ENCODE data around the gene FAS. TPM values are rescaled to one million over a fixed set of nuclear protein-coding genes. Genes with fewer than 3 reads are reported as not detected.

FAS gene
- total RNA-seq, 5 donors from 2014 or later (not counting 1 experiment from before 2014, with no cell fraction given): 18.4 to 32.6 (median 28.0) TPM

DNA sequence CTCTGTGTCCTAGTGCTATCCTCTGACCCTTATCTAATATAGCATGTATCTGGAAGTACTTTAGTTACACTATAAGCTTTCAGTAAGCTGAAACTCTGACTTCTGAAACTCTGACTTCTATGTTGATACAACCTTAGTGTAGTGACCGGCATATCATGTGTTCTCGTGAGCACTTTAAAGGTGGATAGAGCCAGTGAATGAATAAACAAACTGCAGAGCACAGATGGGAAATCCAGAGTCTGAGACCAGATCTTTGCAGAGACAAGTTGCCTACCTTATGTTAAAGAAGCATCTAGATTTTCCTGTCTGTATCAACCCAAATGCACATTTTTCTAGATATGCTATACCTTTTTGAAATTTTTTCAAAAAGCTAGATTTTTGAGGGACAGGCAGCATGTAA, 41.5 kb upstream of the FAS start:
- DNase-seq (no peak), ATAC-seq (replicated peaks in 1 of 4) (no peak)
- H3K4me1 Mint-ChIP-seq: peaks cover 0 to 12% (median 7%) of the 10 kb centered on the region in 3 donors
- H3K4me3 Mint-ChIP-seq: no peak overlapping the region
- H3K9me3 Mint-ChIP-seq: no peaks in the 10 kb centered on the region
- CTCF ChIA-PET: interaction anchor here (1.0 to 1.1 kb wide), 3 partner anchors 14 to 81 kb away, joined by 3 read pairs; no protein-coding TSS in a partner anchor
- H3K27ac ChIP-seq (ENCODE audit: low read length): no peak overlapping the region
- H3K9me3 ChIP-seq: no peaks in the 10 kb centered on the region
- peaks cover 21% of the 10 kb centered on the region for H3K36me3 Mint-ChIP-seq
- POLR2A ChIA-PET: no interaction called here
- 92% methylated on average over 2 of the region's 2 CpGs for WGBS (ENCODE audit: insufficient coverage)
- no peaks in the 10 kb centered on the region for H3K27me3 ChIP-seq (replicated peaks in 1 of 2; ENCODE audit: control insufficient read depth in 2 of 2, extremely low read depth in 1 of 2, insufficient read depth in 2 of 2, low read length in 1 of 2)
- no peaks in the 10 kb centered on the region for H3K27me3 Mint-ChIP-seq
- H3K36me3 ChIP-seq (ENCODE audit: control insufficient read depth in 2 of 2, extremely low read depth in 1 of 2, insufficient read depth in 1 of 2, low read length in 1 of 2): no peaks in the 10 kb centered on the region
- no peak overlapping the region for H3K4me3 ChIP-seq (ENCODE audit: control insufficient read depth in 1 of 2, extremely low read depth in 1 of 2, low read length in 1 of 2)
- peaks cover 0 to 3% of the 10 kb centered on the region in 2 experiments for H3K4me1 ChIP-seq (ENCODE audit: control insufficient read depth in 1 of 2, extremely low read depth in 1 of 2, insufficient read depth in 2 of 2, low read length in 2 of 2)
- no peak overlapping the region for H3K27ac Mint-ChIP-seq

GRCh38 chr10:88949912-88950837, 40.4 kb upstream of the FAS start:
- WGBS (ENCODE audit: insufficient coverage): 90% methylated on average over 1 of the region's 3 CpGs
- H3K36me3 Mint-ChIP-seq: peaks cover 15% of the 10 kb centered on the region
- POLR2A ChIA-PET: no interaction called here
- H3K27ac ChIP-seq (ENCODE audit: low read length): no peak overlapping the region
- H3K27ac Mint-ChIP-seq: no peak overlapping the region
- H3K4me3 ChIP-seq (ENCODE audit: control insufficient read depth in 1 of 2, extremely low read depth in 1 of 2, low read length in 1 of 2): no peak overlapping the region
- peaks cover 0 to 3% (median 0%) of the 10 kb centered on the region in 3 donors for H3K4me1 Mint-ChIP-seq
- CTCF ChIA-PET: interaction anchor here in 1 of 2 donors (0.9 to 1.1 kb wide), 2 partner anchors 13 to 16 kb away, joined by 3 read pairs; no protein-coding TSS in a partner anchor
- H3K27me3 Mint-ChIP-seq: no peaks in the 10 kb centered on the region
- H3K36me3 ChIP-seq (ENCODE audit: control insufficient read depth in 2 of 2, extremely low read depth in 1 of 2, insufficient read depth in 1 of 2, low read length in 1 of 2): no peaks in the 10 kb centered on the region
- no peak for DNase-seq
- H3K4me3 Mint-ChIP-seq: no peak overlapping the region
- no peak for ATAC-seq (replicated peaks in 1 of 4)
- H3K9me3 ChIP-seq: no peaks in the 10 kb centered on the region
- no peaks in the 10 kb centered on the region for H3K9me3 Mint-ChIP-seq
- no peaks in the 10 kb centered on the region for H3K4me1 ChIP-seq (ENCODE audit: control insufficient read depth in 1 of 2, extremely low read depth in 1 of 2, insufficient read depth in 2 of 2, low read length in 2 of 2)
- no peaks in the 10 kb centered on the region for H3K27me3 ChIP-seq (replicated peaks in 1 of 2; ENCODE audit: control insufficient read depth in 2 of 2, extremely low read depth in 1 of 2, insufficient read depth in 2 of 2, low read length in 1 of 2)

- H3K27ac Mint-ChIP-seq: no peak within 1 kb of the TSS
- Histone ChIP-seq H3K27ac (ENCODE audit: low read length) (no peak within 1 kb of the TSS), H3K27me3 (replicated peaks in 1 of 2; ENCODE audit: control insufficient read depth in 2 of 2, extremely low read depth in 1 of 2, insufficient read depth in 2 of 2, low read length in 1 of 2) (no peaks in the 10 kb centered on the region), H3K36me3 (ENCODE audit: control insufficient read depth in 2 of 2, extremely low read depth in 1 of 2, insufficient read depth in 1 of 2, low read length in 1 of 2) (no peaks in the 10 kb centered on the region), H3K9me3 (no peaks in the 10 kb centered on the region), H3K4me1 (ENCODE audit: control insufficient read depth in 1 of 2, extremely low read depth in 1 of 2, insufficient read depth in 2 of 2, low read length in 2 of 2) (no peaks in the 10 kb centered on the region), H3K4me3 (ENCODE audit: control insufficient read depth in 1 of 2, extremely low read depth in 1 of 2, low read length in 1 of 2) (no peak within 1 kb of the TSS)
- ChIA-PET CTCF (no interaction called here), POLR2A (no interaction called here)
- H3K4me3 Mint-ChIP-seq: no peak within 1 kb of the TSS
- no peak for DNase-seq
- H3K9me3 Mint-ChIP-seq: no peaks in the 10 kb centered on the region
- H3K4me1 Mint-ChIP-seq: no peaks in the 10 kb centered on the region
- no peak for ATAC-seq (replicated peaks in 1 of 4)
- peaks cover 7% of the 10 kb centered on the region for H3K36me3 Mint-ChIP-seq
- 92% methylated on average over 6 of the region's 8 CpGs for WGBS (ENCODE audit: insufficient coverage)
- no peaks in the 10 kb centered on the region for H3K27me3 Mint-ChIP-seq
Observed at GRCh38 chr10:88952647-88953111, 37.9 kb upstream of the FAS start, which contains the start of gene ACTA2. Gene ACTA2, minus strand, starts transcription at chr10:88952773. Its CDS starts 3,843 bp downstream, at chr10:88948930.

GRCh38 chr10:88953662-88954061, 36.9 kb upstream of the FAS start:
- H3K4me3 Mint-ChIP-seq: no peak overlapping the region
- H3K27ac ChIP-seq (ENCODE audit: low read length): no peak overlapping the region
- DNase-seq (no peak), ATAC-seq (replicated peaks in 1 of 4) (no peak)
- no peaks in the 10 kb centered on the region for H3K4me1 Mint-ChIP-seq
- peaks cover 7% of the 10 kb centered on the region for H3K36me3 Mint-ChIP-seq
- POLR2A ChIA-PET: no interaction called here
- no peaks in the 10 kb centered on the region for H3K9me3 Mint-ChIP-seq
- no peaks in the 10 kb centered on the region for H3K9me3 ChIP-seq
- CTCF ChIA-PET: interaction anchor here (0.7 to 1.7 kb wide), 3 partner anchors 11 to 21 kb away, joined by 3 to 6 read pairs (median 3); no protein-coding TSS in a partner anchor
- no peaks in the 10 kb centered on the region for H3K4me1 ChIP-seq (ENCODE audit: control insufficient read depth in 1 of 2, extremely low read depth in 1 of 2, insufficient read depth in 2 of 2, low read length in 2 of 2)
- H3K27me3 ChIP-seq (replicated peaks in 1 of 2; ENCODE audit: control insufficient read depth in 2 of 2, extremely low read depth in 1 of 2, insufficient read depth in 2 of 2, low read length in 1 of 2): no peaks in the 10 kb centered on the region
- no peaks in the 10 kb centered on the region for H3K36me3 ChIP-seq (ENCODE audit: control insufficient read depth in 2 of 2, extremely low read depth in 1 of 2, insufficient read depth in 1 of 2, low read length in 1 of 2)
- no peak overlapping the region for H3K27ac Mint-ChIP-seq
- no peak overlapping the region for H3K4me3 ChIP-seq (ENCODE audit: control insufficient read depth in 1 of 2, extremely low read depth in 1 of 2, low read length in 1 of 2)
- WGBS (ENCODE audit: insufficient coverage): no CpG with 5 or more reads among the region's 5 CpGs
- H3K27me3 Mint-ChIP-seq: no peaks in the 10 kb centered on the region

- H3K27me3 Mint-ChIP-seq: no peaks in the 10 kb centered on the region
- Histone ChIP-seq H3K27ac (ENCODE audit: low read length) (no peak overlapping the region), H3K9me3 (no peaks in the 10 kb centered on the region), H3K4me1 (ENCODE audit: control insufficient read depth in 1 of 2, extremely low read depth in 1 of 2, insufficient read depth in 2 of 2, low read length in 2 of 2) (no peaks in the 10 kb centered on the region), H3K27me3 (replicated peaks in 1 of 2; ENCODE audit: control insufficient read depth in 2 of 2, extremely low read depth in 1 of 2, insufficient read depth in 2 of 2, low read length in 1 of 2) (no peaks in the 10 kb centered on the region), H3K4me3 (ENCODE audit: control insufficient read depth in 1 of 2, extremely low read depth in 1 of 2, low read length in 1 of 2) (no peak overlapping the region), H3K36me3 (ENCODE audit: control insufficient read depth in 2 of 2, extremely low read depth in 1 of 2, insufficient read depth in 1 of 2, low read length in 1 of 2) (no peaks in the 10 kb centered on the region)
- DNase-seq (no peak), ATAC-seq (replicated peaks in 1 of 4) (no peak)
- peaks cover 7% of the 10 kb centered on the region for H3K36me3 Mint-ChIP-seq
- ChIA-PET CTCF (interaction anchor here (0.6 to 1.7 kb wide), 4 partner anchors 9 to 22 kb away, joined by 3 to 6 read pairs (median 3); no protein-coding TSS in a partner anchor), POLR2A (no interaction called here)
- H3K9me3 Mint-ChIP-seq: no peaks in the 10 kb centered on the region
- H3K27ac Mint-ChIP-seq: no peak overlapping the region
- H3K4me1 Mint-ChIP-seq: no peaks in the 10 kb centered on the region
- no CpG with 5 or more reads among the region's 4 CpGs for WGBS (ENCODE audit: insufficient coverage)
- H3K4me3 Mint-ChIP-seq: no peak overlapping the region
Observed at GRCh38 chr10:88954458-88955083, 36.0 kb upstream of the FAS start.

- H3K27ac Mint-ChIP-seq: no peak overlapping the region
- no peak for DNase-seq
- H3K27me3 Mint-ChIP-seq: no peaks in the 10 kb centered on the region
- peaks cover 3% of the 10 kb centered on the region for H3K36me3 Mint-ChIP-seq
- H3K4me3 Mint-ChIP-seq: no peak overlapping the region
- peaks cover 16 to 22% (median 18%) of the 10 kb centered on the region in 3 donors for H3K4me1 Mint-ChIP-seq
- ChIA-PET POLR2A (no interaction called here), CTCF (interaction anchor here (0.7 to 1.2 kb wide), 4 partner anchors 19 to 25 kb away, joined by 3 to 9 read pairs (median 4); no protein-coding TSS in a partner anchor)
- no peaks in the 10 kb centered on the region for H3K27me3 ChIP-seq (replicated peaks in 1 of 2; ENCODE audit: control insufficient read depth in 2 of 2, extremely low read depth in 1 of 2, insufficient read depth in 2 of 2, low read length in 1 of 2)
- no peaks in the 10 kb centered on the region for H3K9me3 Mint-ChIP-seq
- H3K27ac ChIP-seq (ENCODE audit: low read length): no peak overlapping the region
- H3K9me3 ChIP-seq: no peaks in the 10 kb centered on the region
- no peak for ATAC-seq (replicated peaks in 1 of 4)
- H3K4me1 ChIP-seq (ENCODE audit: control insufficient read depth in 1 of 2, extremely low read depth in 1 of 2, insufficient read depth in 2 of 2, low read length in 2 of 2): peaks cover 3 to 10% of the 10 kb centered on the region in 2 experiments
- no peaks in the 10 kb centered on the region for H3K36me3 ChIP-seq (ENCODE audit: control insufficient read depth in 2 of 2, extremely low read depth in 1 of 2, insufficient read depth in 1 of 2, low read length in 1 of 2)
- 100% methylated on average over 1 of the region's 1 CpG for WGBS (ENCODE audit: insufficient coverage)
- no peak overlapping the region for H3K4me3 ChIP-seq (ENCODE audit: control insufficient read depth in 1 of 2, extremely low read depth in 1 of 2, low read length in 1 of 2)
Observed at GRCh38 chr10:88957381-88957780, 33.2 kb upstream of the FAS start.

Measured in T-cell (primary cell).